HCT116 (cell line): ENCODE results near the gene ZNF800. TPM values are rescaled to one million over a fixed set of nuclear protein-coding genes. Genes with fewer than 3 reads are reported as not detected.

ENCODE experiments used
- ATAC-seq: fragments of 200-7000 bp; cut with Tn5 transposase; 2 replicates; pipeline ENCODE4 v1.9.1; 2020; ENCODE audit warnings: mild to moderate bottlenecking, moderate library complexity
- BruUV-seq: library from RNA; stranded (reverse); fragments of 400-500 nt; replicated peaks from 2 replicates; lab custom pipeline; 2021; lab: Mats Ljungman, UMichigan
- CTCF ChIA-PET: fragments of 300-600 bp; sonication (Branson Sonifier 250); formaldehyde crosslinking; loops from one replicate; lab custom pipeline; 2021; ENCODE audit warnings: antibody characterized with exemption; lab: Charles Lee
- POLR2A ChIA-PET: fragments of 300-600, 350-600 bp; sonication (Branson Sonifier 250); formaldehyde crosslinking; loops from one replicate; lab custom pipeline; 2021; ENCODE audit warnings: antibody characterized with exemption; lab: Charles Lee
- RAD21 ChIA-PET, 2 experiments: fragments of 300-600 bp; sonication (Branson Sonifier 250); formaldehyde crosslinking; loops; one replicate each; lab custom pipeline; 2023; ENCODE audit warnings: low total read pairs in 2 of 2; ENCODE audit not compliant: uncharacterized antibody in 2 of 2, unreplicated experiment in 2 of 2, low non-redundant PET in 1 of 2; lab: Charles Lee
- DNase-seq: peaks from one replicate; pipeline ENCODE4 v3.0.0-alpha.2; 2010; ENCODE audit warnings: low read depth, low spot score
- H2AFZ ChIP-seq: fragments of 200-600 bp; shearing (Covaris generic), sonication (generic); 2 replicates; pipeline ENCODE4 v1.6.1; 2017; ENCODE audit warnings: low read depth, mixed run types, mixed read lengths, antibody characterized with exemption, low read length; ENCODE audit not compliant: poor library complexity, severe bottlenecking
- H3K27ac ChIP-seq: 2 replicates; pipeline ENCODE4 v1.5.1; 2012; ENCODE audit warnings: low read depth, low read length
- H3K27me3 ChIP-seq: fragments of 200-600 bp; sonication (generic); 2 replicates; pipeline ENCODE4 v1.6.1; 2016; ENCODE audit warnings: mixed run types, low read length, mixed read lengths; ENCODE audit not compliant: insufficient read depth
- H3K36me3 ChIP-seq, 2 experiments: fragments of 200-500 bp in 1 of 2; fragments of 200-600 bp in 1 of 2; sonication (Bioruptor generic) in 1 of 2; sonication (generic) in 1 of 2; 2 replicates each; pipeline versions ENCODE4 v1.5.1 to v1.6.1; 2014 to 2016; ENCODE audit warnings: low read length in 2 of 2, inconsistent platforms in 1 of 2, mixed read lengths in 1 of 2, mixed run types in 1 of 2; ENCODE audit not compliant: insufficient read depth in 2 of 2, control insufficient read depth in 1 of 2
- H3K4me1 ChIP-seq, 2 experiments: fragments of 200-600 bp in 1 of 2; sonication (generic) in 1 of 2; 2 replicates each; pipeline versions ENCODE4 v1.5.1 to v1.6.1; 2012 to 2017; ENCODE audit warnings: low read length in 2 of 2, inconsistent platforms in 1 of 2, mild to moderate bottlenecking in 1 of 2, mixed read lengths in 1 of 2, mixed run types in 1 of 2, moderate library complexity in 1 of 2; ENCODE audit not compliant: insufficient read depth in 2 of 2, control insufficient read depth in 1 of 2
- H3K4me2 ChIP-seq: fragments of 200-600 bp; sonication (generic); 2 replicates; pipeline ENCODE4 v1.6.1; 2017; ENCODE audit warnings: mixed run types, low read length, mixed read lengths
- H3K4me3 ChIP-seq, 2 experiments: fragments of 200-600 bp in 1 of 2; sonication (generic) in 1 of 2; replicated peaks in 1 of 2; 2 replicates each; pipeline ENCODE4 v1.5.1; 2011 to 2016; ENCODE audit warnings: low read length in 2 of 2, control low read depth in 1 of 2, low read depth in 1 of 2, mild to moderate bottlenecking in 1 of 2, mixed read lengths in 1 of 2, mixed run types in 1 of 2
- H3K79me2 ChIP-seq: fragments of 200-600 bp; sonication (generic); 2 replicates; pipeline ENCODE4 v1.6.1; 2017; ENCODE audit warnings: mild to moderate bottlenecking, mixed run types, low read length, moderate library complexity, mixed read lengths; ENCODE audit not compliant: insufficient read depth
- H3K9ac ChIP-seq: fragments of 200-600 bp; sonication (generic); 2 replicates; pipeline ENCODE4 v1.6.1; 2016; ENCODE audit warnings: low read length, mixed read lengths
- H3K9me2 ChIP-seq: fragments of 200-600 bp; sonication (generic), shearing (Covaris generic); 2 replicates; pipeline ENCODE4 v1.6.1; 2017; ENCODE audit warnings: mixed run types, mild to moderate bottlenecking, moderate library complexity; ENCODE audit not compliant: insufficient read depth
- H3K9me3 ChIP-seq, 2 experiments: fragments of 200-500 bp in 1 of 2; fragments of 200-600 bp in 1 of 2; sonication (Bioruptor generic) in 1 of 2; sonication (generic) in 1 of 2; 2 replicates each; pipeline ENCODE4 v1.6.1; 2014 to 2017; ENCODE audit warnings: low read length in 2 of 2, mixed read lengths in 2 of 2, inconsistent platforms in 1 of 2, low read depth in 1 of 2, mild to moderate bottlenecking in 1 of 2, mixed run types in 1 of 2, moderate library complexity in 1 of 2; ENCODE audit not compliant: control insufficient read depth in 1 of 2, insufficient read depth in 1 of 2
- H4K20me1 ChIP-seq: fragments of 200-600 bp; sonication (generic), shearing (Covaris generic); 2 replicates; pipeline ENCODE4 v1.6.1; 2017; ENCODE audit warnings: mixed run types, mild to moderate bottlenecking, moderate library complexity; ENCODE audit not compliant: insufficient read depth
- EGR1 ChIP-seq: IDR thresholded peaks from 2 replicates; pipeline ENCODE4 v1.6.1; 2012; ENCODE audit warnings: low read depth
- ELF1 ChIP-seq: IDR thresholded peaks from 2 replicates; pipeline ENCODE4 v1.6.1; 2012; ENCODE audit warnings: low read depth, borderline replicate concordance
- EZH2phosphoT487 ChIP-seq: fragments of 200-600 bp; IDR thresholded peaks from 2 replicates; pipeline ENCODE4 v1.6.1; 2018; ENCODE audit warnings: antibody characterized with exemption, borderline replicate concordance
- FOSL1 ChIP-seq: IDR thresholded peaks from 2 replicates; pipeline ENCODE4 v1.6.1; 2012; ENCODE audit warnings: low read depth
- MAX ChIP-seq: IDR thresholded peaks from 2 replicates; pipeline ENCODE4 v1.6.1; 2012
- POLR2A ChIP-seq: IDR thresholded peaks from 2 replicates; pipeline ENCODE4 v1.7.0; 2011; ENCODE audit warnings: borderline replicate concordance; ENCODE audit not compliant: insufficient read depth, insufficient read length; ENCODE audit errors: extremely low read depth
- REST ChIP-seq: IDR thresholded peaks from 2 replicates; pipeline ENCODE4 v1.6.1; 2012; ENCODE audit warnings: low read depth
- SIN3A ChIP-seq: IDR thresholded peaks from 2 replicates; pipeline ENCODE4 v1.6.1; 2012; ENCODE audit warnings: low read depth
- SP1 ChIP-seq: IDR thresholded peaks from 2 replicates; pipeline ENCODE4 v1.6.1; 2012; ENCODE audit warnings: low read depth
- SRF ChIP-seq: IDR thresholded peaks from 2 replicates; pipeline ENCODE4 v1.6.1; 2012; ENCODE audit warnings: low read depth
- ZNF274 ChIP-seq: fragments of 200-500 bp; sonication (Bioruptor generic); IDR thresholded peaks from 2 replicates; pipeline ENCODE4 v1.6.1; 2014; ENCODE audit warnings: mild to moderate bottlenecking, low read depth, low read length, inconsistent platforms
- intact Hi-C: fragments of 100-400 bp; cut with micrococcal nuclease; formaldehyde crosslinking; loops from 2 replicates; pipeline ENCODE4 v1.10.0; 2022
- total RNA-seq: library from RNA; stranded (reverse); gene quantifications from one replicate; pipeline ENCODE4 v1.2.1, GENCODE V29; 2021; ENCODE audit not compliant: unreplicated experiment
- TF ChIP-seq, protein P1 (sequence below): IDR thresholded peaks from 2 replicates; pipeline ENCODE4 v1.6.1; 2012

ZNF800 gene
- total RNA-seq, 1 experiment from 2014 or later, result 30.9 TPM

DNA sequence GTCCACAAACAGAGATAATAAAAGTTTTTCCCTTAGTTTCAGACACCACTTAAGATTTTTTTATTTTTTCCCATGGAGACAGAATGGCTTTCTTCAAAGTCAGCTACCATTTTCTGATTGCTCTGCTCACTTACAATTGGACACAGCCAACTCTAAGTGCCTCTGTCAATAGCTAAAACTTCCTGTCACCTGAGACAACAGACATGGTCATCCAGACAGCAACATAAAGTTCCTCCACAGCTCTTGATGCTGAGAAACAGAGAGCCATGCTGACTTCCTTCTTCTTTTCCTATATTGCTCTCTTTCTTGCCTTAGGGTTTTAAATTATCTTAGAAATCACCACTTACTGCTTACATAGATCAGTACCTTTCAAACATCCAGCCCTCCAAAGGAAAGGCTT lies 12.0 kb downstream of the ZNF800 start:
- ChIA-PET CTCF (no interaction called here), POLR2A (no interaction called here), RAD21 (no interaction called here)
- H3K4me2 ChIP-seq, result no peak overlapping the region
- DNase-seq (no peak), ATAC-seq (no peak)
- H3K4me1 ChIP-seq, result peaks cover 4 to 15% of the 10 kb centered on the region in 2 experiments
- H3K79me2 ChIP-seq, result peaks cover 96% of the 10 kb centered on the region
- H3K36me3 ChIP-seq, result peaks cover 7 to 8% of the 10 kb centered on the region in 2 experiments; a peak in 3 of 4 replicates
- H3K9ac ChIP-seq, result no peak overlapping the region
- intact Hi-C loops, result no loop called here
- no peak overlapping the region for H3K4me3 ChIP-seq
- H3K27me3 ChIP-seq, result no peaks in the 10 kb centered on the region
- no peak overlapping the region for H3K27ac ChIP-seq
- no peaks in the 10 kb centered on the region for H3K9me3 ChIP-seq
- H3K9me2 ChIP-seq, result no peaks in the 10 kb centered on the region
- no TSS peak for BruUV-seq
- TF ChIP-seq, protein P1, sequence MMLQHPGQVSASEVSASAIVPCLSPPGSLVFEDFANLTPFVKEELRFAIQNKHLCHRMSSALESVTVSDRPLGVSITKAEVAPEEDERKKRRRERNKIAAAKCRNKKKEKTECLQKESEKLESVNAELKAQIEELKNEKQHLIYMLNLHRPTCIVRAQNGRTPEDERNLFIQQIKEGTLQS, result no peak
- no peak for TF ChIP-seq FOSL1
- TF ChIP-seq EGR1, result no peak
- no peak for TF ChIP-seq MAX
- TF ChIP-seq SRF, result no peak
- TF ChIP-seq ZNF274, result no peak
- no peak for TF ChIP-seq SP1
- no peak for TF ChIP-seq POLR2A
- no peak for TF ChIP-seq SIN3A
- TF ChIP-seq EZH2phosphoT487, result no peak
- no peak for TF ChIP-seq ELF1
- TF ChIP-seq REST, result no peak
- peaks cover 20% of the 10 kb centered on the region; the same call in 1 of the 2 replicates for H4K20me1 ChIP-seq
- H2AFZ ChIP-seq, result no peak overlapping the region
